GM23248 (cell line): ENCODE measurements around the gene PSMD6.

ENCODE experiments used
- EZH2 ChIP-seq: fragments of 200-600 bp; sonication (generic); IDR thresholded peaks from 2 replicates; pipeline ENCODE4 v1.6.1; 2018; ENCODE audit warnings: antibody characterized with exemption, mild to moderate bottlenecking; ENCODE audit not compliant: insufficient read depth, poor library complexity, severe bottlenecking
- EZH2phosphoT487 ChIP-seq: fragments of 200-600 bp; sonication (generic); IDR thresholded peaks from 2 replicates; pipeline ENCODE4 v1.6.1; 2018; ENCODE audit warnings: antibody characterized with exemption, moderate library complexity, mild to moderate bottlenecking, low read depth; ENCODE audit not compliant: insufficient read depth

DNA sequence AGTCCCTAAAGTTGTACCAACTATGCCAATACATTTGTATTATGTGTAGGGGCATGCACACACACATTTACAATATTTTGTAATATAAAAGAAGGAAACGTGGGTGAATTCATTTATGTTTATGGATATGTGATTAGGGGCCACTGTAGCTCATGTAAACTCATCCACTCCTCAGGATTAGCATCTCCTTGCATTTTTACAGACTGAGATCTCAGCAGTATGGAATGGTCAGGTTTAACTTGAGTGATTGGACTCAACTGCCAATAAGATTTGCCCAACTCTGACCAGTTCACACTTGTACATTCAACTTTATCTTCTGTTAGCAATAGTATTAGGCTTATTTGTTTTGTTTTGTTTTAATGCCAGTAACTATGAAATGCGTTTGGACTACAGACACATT is 36.5 kb downstream of the PSMD6 start:
- TF ChIP-seq EZH2 (no peak), EZH2phosphoT487 (no peak)
